HUES64 (cell line): ENCODE results near the gene GPD1.

Source experiments
- H3K27ac ChIP-seq: 2 replicates; pipeline ENCODE4 v1.7.0; 2013; ENCODE audit warnings: low read depth, low read length, inconsistent platforms
- H3K27me3 ChIP-seq: 2 replicates; pipeline ENCODE4 v1.6.1; 2013; ENCODE audit warnings: mild to moderate bottlenecking, low read length; ENCODE audit not compliant: insufficient read depth
- H3K36me3 ChIP-seq: 2 replicates; pipeline ENCODE4 v1.6.1; 2013; ENCODE audit warnings: mild to moderate bottlenecking, low read length; ENCODE audit not compliant: insufficient read depth
- H3K4me1 ChIP-seq: 2 replicates; pipeline ENCODE4 v1.6.1; 2013; ENCODE audit warnings: mild to moderate bottlenecking, low read length, moderate library complexity; ENCODE audit not compliant: insufficient read depth
- H3K4me3 ChIP-seq: 2 replicates; pipeline ENCODE4 v1.5.1; 2013; ENCODE audit warnings: mild to moderate bottlenecking, low read length, moderate library complexity
- H3K9ac ChIP-seq: 2 replicates; pipeline ENCODE4 v1.6.1; 2013; ENCODE audit warnings: mild to moderate bottlenecking, low read depth, low read length
- H3K9me3 ChIP-seq: 2 replicates; pipeline ENCODE4 v1.6.1; 2013; ENCODE audit warnings: low read depth, low read length; ENCODE audit not compliant: insufficient read depth
- WGBS: fragments of 150-250, 120-280 bp; methylation state at CpG from one replicate; pipeline ENCODE4 v1.1.7; 2013; ENCODE audit warnings: missing lambda C conversion rate; 5-methylcytosine and 5-hydroxymethylcytosine counted together

Gene GPD1

DNA sequence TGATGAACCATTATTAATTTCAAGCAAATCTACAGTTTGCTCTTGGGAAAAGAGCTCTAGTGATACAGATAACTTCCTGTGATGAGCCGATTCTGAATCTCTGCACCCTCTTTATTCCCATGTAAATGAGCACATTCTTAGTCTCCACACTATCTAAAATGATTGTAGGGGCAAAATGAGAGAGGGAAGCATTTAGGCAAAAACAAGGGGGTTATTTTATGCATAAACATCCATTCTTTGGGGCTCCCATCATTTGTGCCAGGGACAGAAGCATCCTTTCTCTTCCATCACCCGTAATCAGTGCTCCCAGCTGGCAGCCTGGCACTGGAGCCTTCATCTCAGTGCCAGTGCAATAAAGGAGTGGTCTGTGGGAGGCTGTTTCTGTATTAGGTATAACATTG is 1.7 kb upstream of the GPD1 start:
- Histone ChIP-seq H3K9ac (no peak overlapping the region), H3K4me3 (no peak overlapping the region), H3K36me3 (peaks cover 41% of the 10 kb centered on the region), H3K4me1 (peaks cover 12% of the 10 kb centered on the region), H3K9me3 (no peaks in the 10 kb centered on the region), H3K27ac (no peak overlapping the region), H3K27me3 (no peaks in the 10 kb centered on the region)
- WGBS, result 92% methylated on average over 2 of the region's 2 CpGs

DNA sequence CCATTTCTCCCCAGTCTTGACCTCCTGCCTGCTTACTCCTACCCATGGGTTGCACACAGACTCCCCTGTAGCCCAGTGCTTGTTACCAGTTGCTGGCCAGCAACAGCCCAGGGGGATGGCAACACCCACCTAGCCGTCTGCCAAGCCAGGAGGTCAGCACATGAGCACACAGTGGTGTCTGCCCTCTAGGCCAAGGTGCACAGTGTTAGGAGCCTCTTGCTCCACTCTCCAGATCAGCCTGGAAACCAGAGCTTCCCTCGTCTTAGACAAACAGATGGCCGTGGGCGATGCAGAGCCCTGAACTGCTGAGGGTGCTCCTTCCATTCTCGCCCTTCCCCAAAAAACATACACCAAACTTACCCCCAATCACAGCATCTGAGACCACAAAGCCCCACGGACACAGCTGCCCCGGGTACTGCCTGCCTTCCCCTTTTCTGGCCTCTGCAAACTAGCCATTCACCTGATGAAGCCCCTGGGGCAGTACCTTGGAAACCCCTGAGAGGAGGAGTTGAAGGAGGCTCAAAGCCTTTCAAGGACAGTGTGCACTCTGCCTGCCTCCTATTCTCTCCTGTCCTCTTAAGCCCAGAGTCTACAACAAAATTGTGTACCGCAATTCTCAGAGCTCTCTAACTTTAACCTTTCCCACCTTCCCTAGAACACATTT is 1.0 kb upstream of the GPD1 start:
- no peak overlapping the region for H3K9ac ChIP-seq
- no peaks in the 10 kb centered on the region for H3K27me3 ChIP-seq
- WGBS, result 90% methylated on average over 8 of the region's 8 CpGs
- H3K4me1 ChIP-seq, result peaks cover 12% of the 10 kb centered on the region
- peaks cover 35% of the 10 kb centered on the region for H3K36me3 ChIP-seq
- no peak overlapping the region for H3K27ac ChIP-seq
- H3K4me3 ChIP-seq, result no peak overlapping the region
- H3K9me3 ChIP-seq, result no peaks in the 10 kb centered on the region

DNA sequence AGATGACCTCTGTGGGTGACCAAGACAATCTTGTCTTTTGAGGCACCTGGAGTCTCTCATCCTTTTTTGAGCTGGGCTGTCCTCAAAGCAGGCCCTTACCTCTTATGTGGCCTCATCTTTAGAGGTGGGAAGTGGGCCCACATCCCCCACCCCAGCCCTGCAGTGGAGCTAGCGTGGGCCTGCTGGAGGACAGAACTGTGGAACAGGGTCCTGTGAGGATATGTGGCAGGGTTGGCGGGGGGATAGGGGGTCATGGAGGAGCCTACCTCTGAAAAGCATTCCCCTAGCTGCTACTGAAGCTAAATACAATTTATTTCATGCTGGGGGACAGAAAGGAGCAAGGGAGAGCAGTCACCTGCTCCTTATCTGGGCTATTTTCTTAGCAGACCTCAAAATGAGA is 457 bp upstream of the GPD1 start:
- 94% methylated on average over 2 of the region's 2 CpGs for WGBS
- Histone ChIP-seq H3K27ac (no peak overlapping the region), H3K9ac (no peak overlapping the region; the same call in 1 of the 2 replicates), H3K9me3 (no peaks in the 10 kb centered on the region), H3K4me3 (no peak overlapping the region), H3K27me3 (no peaks in the 10 kb centered on the region), H3K4me1 (peaks cover 12% of the 10 kb centered on the region), H3K36me3 (peaks cover 30% of the 10 kb centered on the region)

DNA sequence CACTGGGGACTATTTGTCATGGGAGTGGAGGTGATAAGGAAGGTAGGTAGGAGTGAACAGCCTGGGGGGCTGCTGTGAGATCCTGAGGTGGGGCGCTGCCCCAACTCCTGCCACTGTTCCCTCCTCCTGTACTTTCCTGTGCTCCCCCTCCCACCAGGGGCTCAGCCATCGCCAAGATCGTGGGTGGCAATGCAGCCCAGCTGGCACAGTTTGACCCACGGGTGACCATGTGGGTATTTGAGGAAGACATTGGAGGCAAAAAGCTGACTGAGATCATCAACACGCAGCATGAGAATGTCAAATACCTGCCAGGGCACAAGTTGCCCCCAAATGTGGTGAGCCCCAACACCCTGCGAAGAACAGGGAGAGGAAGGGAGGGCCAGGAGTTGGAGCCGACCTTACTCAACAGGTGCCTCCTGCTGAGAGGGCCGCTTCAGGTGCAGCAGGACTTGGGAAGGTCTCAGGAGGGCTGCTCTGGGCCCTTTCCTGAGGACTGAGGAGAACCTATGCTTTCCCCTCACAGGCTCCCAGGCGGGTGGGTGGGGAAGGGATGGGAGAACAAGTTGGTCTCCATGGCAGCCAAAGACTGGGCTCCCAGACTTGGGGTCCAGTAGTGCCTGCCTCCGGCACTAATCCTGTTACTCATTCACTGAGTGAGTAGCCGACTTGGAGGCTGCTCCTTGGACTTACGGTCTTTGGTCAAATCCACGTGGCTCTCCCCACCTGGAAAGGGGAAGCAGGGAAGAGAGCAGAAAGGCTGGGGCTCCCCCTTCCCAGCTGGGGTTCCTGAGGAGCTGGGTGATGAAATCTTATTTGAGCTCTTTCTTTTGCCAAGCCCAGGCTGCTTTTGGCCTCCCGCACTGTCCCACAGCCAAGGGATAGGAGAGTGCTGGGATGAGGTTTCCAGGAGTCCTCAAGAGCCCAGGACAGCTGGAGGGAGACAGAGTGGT is 884 bp downstream of the GPD1 start:
- Histone ChIP-seq H3K27me3 (no peaks in the 10 kb centered on the region), H3K36me3 (peaks cover 16% of the 10 kb centered on the region), H3K9me3 (no peaks in the 10 kb centered on the region), H3K4me3 (no peak overlapping the region), H3K4me1 (peaks cover 14% of the 10 kb centered on the region), H3K9ac (no peak overlapping the region), H3K27ac (no peak overlapping the region)
- 90% methylated on average over 14 of the region's 14 CpGs for WGBS

DNA sequence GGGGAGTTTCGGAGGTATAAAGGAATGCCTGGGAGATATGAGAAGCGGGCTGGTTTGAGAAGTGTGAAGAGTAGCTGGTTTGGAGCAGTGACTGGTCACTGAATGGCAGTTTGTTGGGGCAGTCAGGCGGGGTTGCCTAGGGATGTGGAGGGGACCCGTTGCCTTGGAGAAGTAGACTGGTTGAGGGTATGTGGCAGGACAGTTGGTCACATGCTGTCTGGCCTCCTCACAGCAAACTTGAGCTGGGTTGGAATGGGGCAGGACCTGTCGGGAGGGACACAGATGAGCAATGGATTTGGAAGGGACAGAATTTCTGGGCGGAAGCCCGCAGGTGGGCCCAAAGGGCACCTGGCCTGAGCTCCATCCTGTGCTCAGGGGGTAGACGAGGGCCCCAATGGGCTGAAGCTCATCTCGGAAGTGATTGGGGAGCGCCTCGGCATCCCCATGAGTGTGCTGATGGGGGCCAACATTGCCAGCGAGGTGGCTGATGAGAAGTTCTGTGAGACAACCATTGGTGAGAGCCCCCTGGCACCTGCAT is 2.2 kb downstream of the GPD1 start:
- H3K27me3 ChIP-seq, result no peaks in the 10 kb centered on the region
- WGBS, result 93% methylated on average over 12 of the region's 12 CpGs
- peaks cover 26% of the 10 kb centered on the region for H3K4me1 ChIP-seq
- no peak overlapping the region for H3K4me3 ChIP-seq
- H3K9me3 ChIP-seq, result no peaks in the 10 kb centered on the region
- no peak overlapping the region for H3K27ac ChIP-seq
- H3K36me3 ChIP-seq, result peaks cover 5% of the 10 kb centered on the region
- H3K9ac ChIP-seq, result no peak overlapping the region

DNA sequence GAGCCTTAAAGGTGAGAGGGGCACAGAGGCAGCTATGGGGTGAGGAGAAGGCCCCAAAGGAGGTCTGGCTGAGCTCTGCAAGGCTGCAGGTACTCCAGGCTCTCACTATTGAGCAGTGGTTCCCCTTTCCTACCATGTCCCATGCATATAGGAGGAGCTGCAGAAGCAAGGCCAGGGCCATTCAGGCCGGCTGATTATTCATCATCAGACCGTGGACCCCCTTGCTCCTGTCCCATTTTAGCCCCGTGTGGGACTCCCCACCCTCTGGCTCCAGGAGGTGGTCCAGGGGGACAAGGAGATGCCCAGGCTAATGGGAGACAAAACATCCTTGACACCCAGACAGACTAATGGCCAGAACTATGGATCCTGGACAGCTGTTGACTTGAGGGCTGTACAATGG is 3.1 kb downstream of the GPD1 start:
- Histone ChIP-seq H3K9me3 (no peaks in the 10 kb centered on the region), H3K4me3 (no peak overlapping the region), H3K27me3 (no peaks in the 10 kb centered on the region), H3K9ac (no peak overlapping the region), H3K36me3 (peaks cover 2% of the 10 kb centered on the region), H3K4me1 (peaks cover 26% of the 10 kb centered on the region), H3K27ac (no peak overlapping the region)
- 84% methylated on average over 3 of the region's 3 CpGs for WGBS

DNA sequence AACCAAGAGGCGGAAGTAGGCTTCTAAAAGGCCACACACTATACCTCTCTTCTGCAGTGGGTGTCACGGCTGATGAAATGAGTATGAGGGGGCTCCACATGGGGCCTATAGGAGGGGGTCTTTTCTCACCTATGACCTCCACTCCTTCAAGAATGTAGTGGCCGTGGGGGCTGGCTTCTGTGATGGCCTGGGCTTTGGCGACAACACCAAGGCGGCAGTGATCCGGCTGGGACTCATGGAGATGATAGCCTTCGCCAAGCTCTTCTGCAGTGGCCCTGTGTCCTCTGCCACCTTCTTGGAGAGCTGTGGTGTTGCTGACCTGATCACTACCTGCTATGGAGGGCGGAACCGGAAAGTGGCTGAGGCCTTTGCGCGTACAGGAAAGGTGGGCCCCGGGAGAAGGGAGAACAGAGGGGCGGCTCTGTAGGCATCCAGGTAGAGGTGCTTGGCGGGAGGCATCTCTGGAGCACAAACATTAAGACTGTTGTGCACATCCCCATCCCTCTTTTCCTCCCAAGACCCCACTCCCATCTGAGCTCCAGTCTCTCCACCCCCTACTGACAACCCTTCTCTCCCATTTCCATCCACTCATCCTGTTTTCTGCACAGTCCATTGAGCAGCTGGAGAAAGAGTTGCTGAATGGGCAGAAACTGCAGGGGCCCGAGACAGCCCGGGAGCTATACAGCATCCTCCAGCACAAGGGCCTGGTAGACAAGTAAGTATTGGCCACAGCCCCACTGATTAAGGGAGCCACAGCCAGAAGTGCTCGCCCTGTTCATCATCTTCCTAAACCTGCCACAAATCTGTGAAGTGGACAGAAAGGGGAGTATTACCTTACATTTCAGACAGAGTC is 3.8 kb downstream of the GPD1 start:
- H3K27me3 ChIP-seq, result no peaks in the 10 kb centered on the region
- H3K4me1 ChIP-seq, result peaks cover 24% of the 10 kb centered on the region
- no peaks in the 10 kb centered on the region for H3K9me3 ChIP-seq
- WGBS, result 92% methylated on average over 16 of the region's 17 CpGs
- H3K4me3 ChIP-seq, result no peak overlapping the region
- H3K9ac ChIP-seq, result no peak overlapping the region
- H3K27ac ChIP-seq, result no peak overlapping the region
- no peaks in the 10 kb centered on the region for H3K36me3 ChIP-seq

DNA sequence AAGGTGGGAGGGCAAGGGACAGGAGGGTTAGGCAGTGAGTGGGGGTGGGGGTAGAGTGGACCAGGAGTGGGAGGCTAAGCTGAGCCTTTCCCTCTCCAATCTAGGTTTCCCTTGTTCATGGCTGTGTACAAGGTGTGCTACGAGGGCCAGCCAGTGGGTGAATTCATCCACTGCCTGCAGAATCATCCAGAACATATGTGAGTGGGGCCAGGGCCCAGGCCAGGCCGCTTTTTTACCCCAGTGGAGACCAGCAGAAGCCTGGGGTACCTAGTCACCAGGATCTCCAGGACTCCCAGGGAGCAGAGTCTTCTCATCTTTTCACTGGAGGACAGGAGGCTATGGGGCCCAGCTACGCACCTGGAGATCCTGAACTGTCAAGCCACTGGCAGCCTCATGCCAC is 5.5 kb downstream of the GPD1 start:
- H3K36me3 ChIP-seq, result no peaks in the 10 kb centered on the region
- WGBS, result 93% methylated on average over 3 of the region's 3 CpGs
- no peaks in the 10 kb centered on the region for H3K9me3 ChIP-seq
- H3K4me1 ChIP-seq, result peaks cover 19% of the 10 kb centered on the region
- no peak overlapping the region for H3K27ac ChIP-seq
- H3K9ac ChIP-seq, result no peak overlapping the region
- H3K4me3 ChIP-seq, result no peak overlapping the region
- H3K27me3 ChIP-seq, result no peaks in the 10 kb centered on the region

DNA sequence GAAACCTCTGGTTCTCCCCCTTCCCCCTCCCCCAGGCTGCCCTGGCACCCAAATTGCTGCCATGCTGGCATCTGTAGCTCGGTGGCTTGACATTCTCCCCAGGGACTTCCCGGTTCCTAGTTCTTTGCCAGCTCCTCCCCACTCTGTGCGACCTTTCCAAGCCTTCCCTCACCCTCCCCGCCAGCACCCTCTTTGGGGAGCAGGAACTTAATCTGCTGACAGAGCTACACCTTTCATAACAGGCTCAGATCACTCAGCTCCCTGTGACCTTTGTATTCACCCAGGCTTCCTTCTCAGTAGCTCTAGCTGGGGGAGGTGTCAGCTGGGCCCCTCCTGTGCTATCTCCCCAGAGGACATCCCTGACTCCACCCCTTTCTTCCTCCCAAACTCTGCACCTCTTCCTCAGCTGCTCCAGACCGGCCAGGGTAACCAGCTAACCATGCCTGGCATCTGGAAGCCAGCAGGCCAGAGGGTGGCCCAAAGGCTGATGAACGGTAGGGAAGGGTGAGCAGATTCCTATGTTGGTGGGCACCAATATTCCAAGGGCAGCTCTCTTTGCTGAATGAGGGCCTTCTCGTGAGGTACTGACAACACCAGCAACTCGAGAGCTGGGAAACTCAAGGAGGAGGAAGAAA is 6.4 kb downstream of the GPD1 start:
- Histone ChIP-seq H3K9ac (no peak overlapping the region), H3K4me1 (peaks cover 19% of the 10 kb centered on the region), H3K27me3 (no peaks in the 10 kb centered on the region), H3K27ac (peak overlapping the region; percentile 32; the same call in 1 of the 2 replicates), H3K36me3 (no peaks in the 10 kb centered on the region), H3K4me3 (0 out of 2 replicates have a peak overlapping the region, but pooled peaks have one; percentile 2), H3K9me3 (no peaks in the 10 kb centered on the region)
- 58% methylated on average over 7 of the region's 8 CpGs for WGBS

DNA sequence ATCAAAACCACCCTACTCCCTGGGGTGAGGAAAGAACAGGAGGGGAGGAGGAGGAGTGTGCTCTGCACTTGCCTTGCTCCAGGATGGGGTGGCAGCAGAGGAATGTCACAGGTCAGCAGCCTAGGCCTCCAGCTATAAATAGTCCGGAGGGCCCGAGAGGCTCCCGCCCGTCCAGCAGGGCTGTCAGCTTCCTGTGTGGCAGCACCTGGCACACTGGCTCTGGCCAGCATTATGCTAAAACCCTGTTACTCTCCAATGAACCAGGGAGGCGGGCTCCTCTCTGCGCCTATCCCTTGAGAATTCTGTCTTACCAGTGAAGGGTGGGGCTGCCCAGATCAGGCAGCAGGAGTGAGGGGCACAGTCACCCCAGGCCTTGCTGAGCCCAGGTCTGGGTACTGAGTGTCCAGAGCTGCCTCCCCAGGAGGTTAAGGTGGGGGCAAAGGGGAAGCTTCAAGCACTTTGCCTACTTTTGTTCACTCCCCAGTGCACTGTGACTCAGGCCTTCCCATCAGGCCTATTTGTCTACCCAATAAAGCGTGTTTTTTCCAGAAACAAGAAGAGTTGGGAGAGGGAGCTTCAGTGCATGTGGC is 7.0 kb downstream of the GPD1 start:
- Histone ChIP-seq H3K9ac (0 out of 2 replicates have a peak overlapping the region, but pooled peaks have one; percentile 9), H3K36me3 (no peaks in the 10 kb centered on the region), H3K27ac (peak overlapping the region; percentile 34; the same call in 1 of the 2 replicates), H3K9me3 (no peaks in the 10 kb centered on the region), H3K4me1 (peaks cover 19% of the 10 kb centered on the region), H3K27me3 (no peaks in the 10 kb centered on the region), H3K4me3 (peak overlapping the region; percentile 45)
- WGBS, result 52% methylated on average over 7 of the region's 7 CpGs
